ENCODE measurements around the gene KCNAB1. TPM values are rescaled to one million over a fixed set of nuclear protein-coding genes. Genes with fewer than 3 reads are reported as not detected.
"Not testable (repeated sequence)": the region's sequence is repeated elsewhere in the genome, so short reads cannot be mapped to it uniquely, and the experiment has no call there.

KCNAB1 gene
- total RNA-seq, 2 experiments from 2014 or later = not detected

DNA sequence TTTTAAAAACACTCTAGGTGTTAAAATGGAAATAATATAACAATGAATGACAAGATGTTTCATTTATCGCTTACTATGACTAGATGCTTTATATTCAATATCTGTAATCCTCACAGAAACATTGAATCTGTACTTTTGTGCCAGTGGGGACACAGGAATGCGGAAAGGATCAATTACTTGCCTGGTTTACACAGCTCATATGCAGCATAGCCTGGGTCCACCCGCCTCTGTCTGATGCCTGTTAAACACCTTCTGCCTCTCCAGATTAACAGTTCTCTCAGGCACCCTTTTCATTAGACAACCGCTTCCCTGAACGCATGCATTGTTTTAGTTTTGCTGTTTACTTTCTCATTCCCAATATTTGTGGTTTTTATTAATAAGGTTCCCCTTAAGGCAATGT, 12.9 kb upstream of the KCNAB1 start:
- no peak for DNase-seq
- intact Hi-C loops (cut with micrococcal nuclease) = no loop called here
- Mint-ChIP-seq H3K36me3 (no peaks in the 10 kb centered on the region), H3K4me3 (no peak overlapping the region), H3K4me1 (ENCODE audit: low read depth) (no peaks in the 10 kb centered on the region), H3K9me3 (no peaks in the 10 kb centered on the region), H3K27me3 (peaks cover 3% of the 10 kb centered on the region), H3K27ac (no peak overlapping the region)
- CTCF ChIA-PET = no interaction called here
- POLR2A ChIA-PET = no interaction called here

DNA sequence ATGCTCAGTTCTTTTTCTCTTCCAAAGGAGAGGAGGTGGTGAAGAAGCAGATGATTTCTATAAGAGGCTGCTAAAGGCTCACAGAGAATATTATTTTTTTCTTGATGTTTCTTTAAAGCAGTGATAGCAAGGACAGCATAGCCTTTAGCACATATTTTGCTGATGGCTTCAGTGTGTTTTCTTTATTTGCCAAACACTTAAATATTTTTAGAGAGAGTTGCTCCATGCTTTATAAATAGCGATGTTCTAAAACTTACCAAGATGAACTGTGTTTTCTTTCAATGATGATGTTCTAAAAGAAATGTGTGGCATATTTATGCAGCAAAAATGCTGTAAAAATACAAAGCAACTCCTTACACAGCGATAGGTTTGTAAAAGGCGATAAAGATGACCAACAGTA, 11.8 kb upstream of the KCNAB1 start:
- CTCF ChIA-PET = no interaction called here
- no peak overlapping the region for H3K27ac Mint-ChIP-seq
- no peaks in the 10 kb centered on the region for H3K36me3 Mint-ChIP-seq
- intact Hi-C loops (cut with micrococcal nuclease) = no loop called here
- POLR2A ChIA-PET = no interaction called here
- no peak overlapping the region for H3K4me3 Mint-ChIP-seq
- no peaks in the 10 kb centered on the region for H3K4me1 Mint-ChIP-seq (ENCODE audit: low read depth)
- DNase-seq = no peak
- H3K27me3 Mint-ChIP-seq = peaks cover 4% of the 10 kb centered on the region
- H3K9me3 Mint-ChIP-seq = no peaks in the 10 kb centered on the region

DNA sequence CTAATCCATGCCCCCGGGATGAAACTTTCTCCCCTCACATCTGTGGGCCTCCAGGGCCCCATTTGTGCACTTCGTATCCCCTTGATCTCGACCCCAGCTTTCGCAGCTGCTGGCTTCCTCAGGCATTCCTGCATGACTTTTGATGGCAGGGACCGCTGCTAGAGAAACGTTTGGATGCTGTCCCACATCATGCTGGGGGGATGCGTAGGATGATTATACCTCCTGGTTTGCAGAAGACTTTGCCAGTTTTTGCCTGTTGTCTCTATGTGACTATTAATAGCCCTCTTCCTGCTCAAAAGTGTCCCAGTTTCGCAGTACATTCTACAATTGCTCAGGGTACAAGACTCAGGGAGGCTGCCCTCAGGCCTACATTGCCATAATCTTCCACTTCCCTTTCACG, 10.4 kb upstream of the KCNAB1 start:
- no peak for DNase-seq
- Mint-ChIP-seq H3K4me1 (ENCODE audit: low read depth) (no peaks in the 10 kb centered on the region), H3K4me3 (no peak overlapping the region), H3K27me3 (peaks cover 12% of the 10 kb centered on the region), H3K27ac (no peak overlapping the region), H3K9me3 (no peaks in the 10 kb centered on the region), H3K36me3 (no peaks in the 10 kb centered on the region)
- CTCF ChIA-PET = no interaction called here
- intact Hi-C loops (cut with micrococcal nuclease) = no loop called here
- POLR2A ChIA-PET = no interaction called here

DNA sequence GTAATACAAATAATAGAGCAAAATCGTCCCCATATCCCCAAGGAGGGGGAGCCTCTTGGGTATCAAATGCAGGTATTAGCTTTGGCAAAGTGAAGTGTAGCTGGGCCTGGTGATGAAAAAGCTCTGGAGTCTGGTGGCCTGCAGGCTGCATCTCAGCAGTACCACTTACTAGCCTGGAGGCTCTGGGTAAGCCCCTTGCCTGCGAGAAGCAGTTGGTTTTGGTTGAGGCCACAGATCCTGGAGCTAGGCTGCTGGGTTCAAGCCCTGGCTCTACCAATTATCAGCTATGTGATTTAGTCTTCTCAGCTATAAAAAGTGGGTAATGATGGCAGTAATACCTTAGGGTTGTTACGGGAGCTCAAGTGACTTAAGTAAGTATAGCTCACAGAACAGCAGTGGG, 6.1 kb downstream of the KCNAB1 start:
- CTCF ChIA-PET = no interaction called here

DNA sequence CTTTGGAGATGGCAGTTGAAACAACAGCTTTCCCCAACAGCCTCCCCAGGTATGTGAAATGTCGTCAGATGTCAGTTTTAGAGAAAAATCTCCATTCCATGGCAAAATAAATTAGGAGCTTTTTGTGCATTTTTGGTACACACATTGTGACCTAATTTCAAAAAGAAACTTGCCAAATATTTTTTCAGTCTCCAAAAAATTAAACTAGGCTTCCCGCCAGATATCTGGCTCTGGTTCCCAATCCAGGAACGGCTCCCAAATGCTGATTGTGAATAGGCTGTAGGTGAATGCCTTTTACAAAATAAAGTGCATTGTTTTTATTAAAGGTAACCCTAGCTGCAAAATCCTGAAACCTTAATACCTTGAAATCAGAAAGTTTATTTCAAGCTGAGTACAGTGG, 10.9 kb downstream of the KCNAB1 start:
- DNase-seq = no peak

More for the DNA sequence above, 6.1 kb downstream of the KCNAB1 start:
- Mint-ChIP-seq H3K4me3 (no peak overlapping the region), H3K27me3 (peaks cover 4% of the 10 kb centered on the region), H3K9me3 (no peaks in the 10 kb centered on the region), H3K36me3 (no peaks in the 10 kb centered on the region), H3K4me1 (ENCODE audit: low read depth) (no peaks in the 10 kb centered on the region), H3K27ac (no peak overlapping the region)
- intact Hi-C loops (cut with micrococcal nuclease) = no loop called here
- POLR2A ChIA-PET = interaction anchor here (0.6 kb wide), 1 partner anchor 618 kb away, joined by 3 read pairs; no protein-coding TSS in a partner anchor
- no peak for DNase-seq

DNA sequence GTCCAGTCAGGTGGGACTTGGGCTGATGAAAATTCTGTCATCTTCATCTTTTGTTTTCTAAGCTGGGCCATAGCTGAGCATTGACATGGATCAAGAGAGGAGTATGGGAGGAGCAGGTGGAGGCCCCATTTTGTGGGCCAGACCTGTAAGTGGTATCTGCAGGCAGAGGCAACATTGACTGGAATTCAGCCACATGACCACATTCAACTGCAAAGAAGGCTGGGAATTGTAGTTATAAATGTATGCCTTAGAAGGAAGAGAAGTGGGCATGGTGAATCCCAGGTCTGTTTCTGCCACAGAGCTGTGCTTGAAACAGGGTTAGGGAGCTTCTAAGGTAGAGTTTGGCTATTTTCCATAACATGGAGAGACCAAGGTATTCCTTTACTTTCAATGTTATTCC, 11.4 kb downstream of the KCNAB1 start:
- Mint-ChIP-seq H3K36me3 (no peaks in the 10 kb centered on the region), H3K9me3 (no peaks in the 10 kb centered on the region), H3K27ac (no peak overlapping the region), H3K27me3 (peaks cover 8% of the 10 kb centered on the region), H3K4me1 (ENCODE audit: low read depth) (no peaks in the 10 kb centered on the region), H3K4me3 (no peak overlapping the region)
- intact Hi-C loops (cut with micrococcal nuclease) = no loop called here
- no peak for DNase-seq
- CTCF ChIA-PET = interaction anchor here (1.2 kb wide), 1 partner anchor 252 kb away, joined by 3 read pairs; no protein-coding TSS in a partner anchor
- POLR2A ChIA-PET = no interaction called here

More for the DNA sequence above, 10.9 kb downstream of the KCNAB1 start:
- peaks cover 8% of the 10 kb centered on the region for H3K27me3 Mint-ChIP-seq
- H3K4me3 Mint-ChIP-seq = no peak overlapping the region
- CTCF ChIA-PET = no interaction called here
- H3K36me3 Mint-ChIP-seq = no peaks in the 10 kb centered on the region
- no peaks in the 10 kb centered on the region for H3K9me3 Mint-ChIP-seq
- no peaks in the 10 kb centered on the region for H3K4me1 Mint-ChIP-seq (ENCODE audit: low read depth)
- intact Hi-C loops (cut with micrococcal nuclease) = no loop called here
- POLR2A ChIA-PET = no interaction called here
- H3K27ac Mint-ChIP-seq = no peak overlapping the region

DNA sequence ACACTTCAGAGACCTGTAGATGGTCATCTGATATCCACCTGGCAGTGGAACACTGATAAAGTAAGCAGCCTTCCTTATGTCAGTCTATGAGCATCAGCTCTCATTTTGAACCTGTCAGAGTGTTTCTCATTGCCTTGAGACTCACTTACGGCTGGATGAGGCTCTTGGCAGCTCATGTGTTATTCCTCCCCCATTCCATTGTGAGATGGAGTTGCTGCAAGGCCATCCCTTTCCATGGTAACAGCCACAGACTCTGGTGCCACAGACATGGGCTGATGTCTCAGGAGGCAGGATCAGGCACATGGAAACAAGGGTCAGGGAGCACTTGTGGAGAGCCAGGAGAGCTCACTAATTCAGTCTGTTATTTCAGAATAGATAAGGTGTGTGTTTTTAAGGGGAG, 11.9 kb downstream of the KCNAB1 start:
- intact Hi-C loops (cut with micrococcal nuclease) = no loop called here
- ChIA-PET CTCF (interaction anchor here (1.2 kb wide), 1 partner anchor 251 kb away, joined by 3 read pairs; no protein-coding TSS in a partner anchor), POLR2A (no interaction called here)
- Mint-ChIP-seq H3K27ac (no peak overlapping the region), H3K4me1 (ENCODE audit: low read depth) (no peaks in the 10 kb centered on the region), H3K36me3 (no peaks in the 10 kb centered on the region), H3K4me3 (no peak overlapping the region), H3K9me3 (no peaks in the 10 kb centered on the region), H3K27me3 (peaks cover 8% of the 10 kb centered on the region)
- DNase-seq = no peak

DNA sequence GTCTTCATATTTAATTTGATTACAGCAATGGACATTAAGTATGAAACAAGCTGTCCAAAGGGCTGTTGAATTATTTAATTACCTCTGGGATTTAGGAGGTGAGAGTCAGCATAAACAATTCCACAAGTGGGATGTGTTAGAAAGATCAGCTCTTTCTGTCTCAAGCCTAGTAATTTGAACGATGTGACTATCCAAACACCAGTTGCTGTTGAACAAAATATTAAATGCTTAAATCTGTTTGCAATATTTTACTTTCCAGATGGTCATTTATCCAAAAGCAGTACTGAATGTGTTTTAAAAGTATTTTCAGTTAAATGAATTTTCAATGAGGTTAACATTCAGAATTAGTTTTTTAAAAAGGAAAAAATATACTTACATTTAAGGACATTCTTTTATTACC, 12.7 kb downstream of the KCNAB1 start:
- Mint-ChIP-seq H3K36me3 (no peaks in the 10 kb centered on the region), H3K27me3 (peaks cover 12% of the 10 kb centered on the region), H3K27ac (no peak overlapping the region), H3K4me1 (ENCODE audit: low read depth) (no peaks in the 10 kb centered on the region), H3K4me3 (no peak overlapping the region), H3K9me3 (no peaks in the 10 kb centered on the region)
- POLR2A ChIA-PET = no interaction called here
- CTCF ChIA-PET = interaction anchor here (0.6 to 1.2 kb wide), 2 partner anchors 250 to 568 kb away, joined by 3 read pairs; no protein-coding TSS in a partner anchor
- DNase-seq = no peak
- intact Hi-C loops (cut with micrococcal nuclease) = no loop called here

DNA sequence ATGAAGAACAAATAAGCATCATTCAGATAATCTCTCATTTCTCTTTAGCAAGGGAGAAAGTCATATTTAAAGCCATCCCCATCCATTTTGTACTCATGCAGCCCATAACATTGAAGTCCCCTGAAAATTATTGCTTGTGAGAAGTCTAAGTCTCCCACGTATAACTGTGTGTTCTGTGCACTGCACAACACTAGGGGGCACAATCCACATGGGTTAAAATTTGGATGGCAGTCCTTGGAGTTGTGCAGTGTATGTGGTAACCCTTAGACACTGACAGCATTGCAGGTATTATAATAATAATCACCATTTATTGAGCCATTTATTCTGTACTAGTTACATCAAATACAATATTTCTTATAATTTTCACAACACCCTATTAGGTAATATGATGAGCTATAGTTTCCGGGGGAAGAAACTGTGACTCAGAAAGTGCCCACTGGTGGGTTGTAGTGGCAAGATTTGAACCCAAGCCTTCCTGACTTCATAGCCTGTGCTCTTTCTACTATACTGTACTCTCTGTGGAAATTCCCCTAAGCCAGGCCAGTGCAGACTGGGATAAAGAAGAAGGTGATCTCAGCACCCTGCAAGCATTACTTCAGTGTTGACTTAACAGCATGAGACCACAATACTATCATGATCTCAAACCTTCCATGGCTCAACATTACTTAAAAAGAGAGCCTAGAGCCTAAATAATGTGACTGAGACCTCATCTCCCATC, 15.7 kb downstream of the KCNAB1 start:
- H3K9me3 Mint-ChIP-seq = no peaks in the 10 kb centered on the region
- CTCF ChIA-PET = no interaction called here
- H3K4me3 Mint-ChIP-seq = no peak overlapping the region
- H3K27ac Mint-ChIP-seq = no peak overlapping the region
- H3K36me3 Mint-ChIP-seq = no peaks in the 10 kb centered on the region
- no peak for DNase-seq
- POLR2A ChIA-PET = no interaction called here
- H3K4me1 Mint-ChIP-seq (ENCODE audit: low read depth) = no peaks in the 10 kb centered on the region
- intact Hi-C loops (cut with micrococcal nuclease) = loop anchor here (5.0 kb wide), 1 partner anchor 94 kb away; no protein-coding TSS in a partner anchor
- peaks cover 16% of the 10 kb centered on the region for H3K27me3 Mint-ChIP-seq

DNA sequence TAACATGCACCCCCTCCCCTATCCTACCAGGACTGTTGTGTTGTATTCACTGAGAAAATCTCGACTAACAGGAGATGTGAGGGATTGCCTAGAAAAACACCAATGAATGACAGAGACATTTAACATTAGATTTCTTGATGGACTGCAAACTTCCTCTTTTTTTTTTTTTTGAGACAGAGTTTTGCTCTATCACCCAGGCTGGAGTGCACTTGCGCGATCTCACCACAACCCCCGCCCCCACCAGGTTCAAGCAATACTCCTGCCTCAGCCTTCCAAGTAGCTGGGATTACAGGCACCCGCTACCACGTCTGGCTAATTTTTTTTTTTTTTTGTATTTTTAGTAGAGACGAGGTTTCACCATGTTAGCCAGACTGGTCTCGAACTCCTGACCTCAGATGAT, 17.0 kb downstream of the KCNAB1 start:
- H3K36me3 Mint-ChIP-seq; CTCF ChIA-PET; H3K27ac Mint-ChIP-seq; DNase-seq; H3K4me3 Mint-ChIP-seq; H3K4me1 Mint-ChIP-seq (ENCODE audit: low read depth); POLR2A ChIA-PET; H3K9me3 Mint-ChIP-seq: not testable (repeated sequence)
- peaks cover 15% of the 10 kb centered on the region for H3K27me3 Mint-ChIP-seq
- intact Hi-C loops (cut with micrococcal nuclease) = loop anchor here (5.0 kb wide), 1 partner anchor 95 kb away; no protein-coding TSS in a partner anchor

DNA sequence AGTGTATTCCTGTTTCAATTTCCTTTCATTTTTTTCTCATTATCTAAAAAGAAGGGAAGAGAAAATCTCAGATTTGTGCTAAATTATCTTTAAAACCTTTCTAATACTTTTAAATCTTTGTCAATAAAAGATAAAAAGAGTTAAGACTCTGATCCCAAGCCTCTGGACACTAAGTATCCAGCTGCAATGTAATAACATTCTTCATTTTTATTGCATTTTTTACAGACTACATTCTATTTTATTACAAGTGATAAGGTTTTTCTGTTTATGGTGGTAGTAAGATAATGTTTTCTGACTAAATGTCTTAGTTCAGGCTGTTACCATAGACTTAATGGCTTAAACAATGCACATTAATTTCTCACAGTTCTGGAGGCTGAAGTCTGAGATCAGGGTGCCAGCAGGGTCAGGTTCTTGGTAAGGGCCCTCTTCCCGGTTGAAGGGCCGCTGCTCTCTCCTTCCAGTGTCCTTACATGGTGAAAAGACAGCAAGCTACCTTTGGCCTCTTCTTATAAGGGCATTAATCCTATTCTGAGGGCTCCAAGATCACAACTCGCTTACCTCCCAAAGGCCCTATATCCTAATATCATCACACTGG, 19.7 kb downstream of the KCNAB1 start:
- Mint-ChIP-seq H3K9me3 (no peaks in the 10 kb centered on the region), H3K27ac (no peak overlapping the region), H3K36me3 (no peaks in the 10 kb centered on the region), H3K27me3 (peaks cover 16% of the 10 kb centered on the region), H3K4me1 (ENCODE audit: low read depth) (no peaks in the 10 kb centered on the region), H3K4me3 (no peak overlapping the region)
- ChIA-PET POLR2A (no interaction called here), CTCF (interaction anchor here (0.7 to 1.5 kb wide), 2 partner anchors 77 to 243 kb away, joined by 3 to 4 read pairs; no protein-coding TSS in a partner anchor)
- intact Hi-C loops (cut with micrococcal nuclease) = no loop called here
- DNase-seq = no peak

DNA sequence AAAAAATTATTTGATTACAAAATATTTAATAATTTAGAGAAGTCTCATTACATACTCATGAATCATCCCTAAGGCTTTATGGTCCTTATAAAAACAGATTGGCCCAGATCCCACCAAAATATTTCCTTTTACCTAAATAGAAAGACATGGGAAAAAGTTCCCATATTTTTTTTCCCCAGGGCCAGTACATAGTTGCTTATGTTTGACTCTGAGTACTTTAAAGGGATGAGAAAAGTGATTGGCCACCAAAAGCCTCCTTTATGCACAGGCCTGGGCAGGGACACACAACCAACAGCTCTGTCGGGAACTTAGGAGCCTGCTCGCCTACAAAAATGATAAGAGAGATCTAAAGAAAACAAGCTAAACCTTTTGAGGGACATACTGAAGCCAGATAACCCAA, 22.3 kb downstream of the KCNAB1 start:
- POLR2A ChIA-PET = no interaction called here
- CTCF ChIA-PET = interaction anchor here (2.8 kb wide), 1 partner anchor 10 kb away, joined by 11 read pairs; no protein-coding TSS in a partner anchor
- no peaks in the 10 kb centered on the region for H3K36me3 Mint-ChIP-seq
- H3K27ac Mint-ChIP-seq = no peak overlapping the region
- intact Hi-C loops (cut with micrococcal nuclease) = no loop called here
- no peaks in the 10 kb centered on the region for H3K9me3 Mint-ChIP-seq
- no peaks in the 10 kb centered on the region for H3K4me1 Mint-ChIP-seq (ENCODE audit: low read depth)
- no peak for DNase-seq
- H3K27me3 Mint-ChIP-seq = peaks cover 16% of the 10 kb centered on the region
- H3K4me3 Mint-ChIP-seq = no peak overlapping the region

DNA sequence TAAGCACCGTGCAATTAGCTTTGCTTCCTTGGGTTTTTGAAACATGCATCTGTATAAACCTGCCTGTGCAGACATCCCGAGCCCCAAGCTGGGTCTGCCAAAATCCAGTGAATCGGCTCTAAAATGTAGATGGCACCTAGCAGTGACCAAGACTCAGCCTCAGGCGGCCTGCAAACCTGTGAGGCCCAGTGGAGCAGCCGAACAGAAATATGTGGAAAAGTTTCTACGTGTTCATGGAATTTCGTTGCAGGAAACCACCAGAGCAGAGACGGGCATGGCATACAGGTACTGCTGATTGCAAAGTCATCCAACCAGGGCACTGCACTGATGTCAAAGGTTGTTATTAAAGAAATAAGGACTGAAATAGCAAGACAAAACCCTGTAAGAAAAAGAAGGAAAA, 22.8 kb downstream of the KCNAB1 start:
- no peak overlapping the region for H3K4me3 Mint-ChIP-seq
- no peak for DNase-seq
- ChIA-PET POLR2A (no interaction called here), CTCF (interaction anchor here (2.8 kb wide), 1 partner anchor 9 kb away, joined by 11 read pairs; no protein-coding TSS in a partner anchor)
- H3K36me3 Mint-ChIP-seq = no peaks in the 10 kb centered on the region
- H3K27me3 Mint-ChIP-seq = peaks cover 11% of the 10 kb centered on the region
- no peaks in the 10 kb centered on the region for H3K9me3 Mint-ChIP-seq
- H3K27ac Mint-ChIP-seq = no peak overlapping the region
- H3K4me1 Mint-ChIP-seq (ENCODE audit: low read depth) = no peaks in the 10 kb centered on the region
- intact Hi-C loops (cut with micrococcal nuclease) = no loop called here
